H1 (cell line): ENCODE measurements around the gene POLE2. TPM values are rescaled to one million over a fixed set of nuclear protein-coding genes. Genes with fewer than 3 reads are reported as not detected.

Experiments used
- CTCF ChIA-PET: fragments of 300-600 bp; sonication (Branson Sonifier 250); formaldehyde crosslinking; loops from one replicate; lab custom pipeline; 2021; ENCODE audit not compliant: partially characterized antibody; lab: Charles Lee
- POLR2A ChIA-PET: fragments of 300-600 bp; sonication (Branson Sonifier 250); formaldehyde crosslinking; loops from one replicate; lab custom pipeline; 2021; ENCODE audit warnings: inconsistent platforms; ENCODE audit not compliant: partially characterized antibody; lab: Charles Lee
- DNase-seq, 2 experiments: peaks; one replicate each; pipeline versions ENCODE4 v3.0.0 to v3.0.0-alpha.2; 2010 to 2022; ENCODE audit warnings: low spot score in 2 of 2, low read depth in 1 of 2, mixed read lengths in 1 of 2
- FAIRE-seq: peaks from 2 replicates; lab custom pipeline; 2011; peaks lifted over from hg19 to GRCh38; lab: Jason Lieb, UNC
- H2AFZ ChIP-seq: 2 replicates; pipeline ENCODE4 v1.8.1; 2012; ENCODE audit warnings: low read length, inconsistent platforms
- H2AK5ac ChIP-seq: 2 replicates; pipeline ENCODE4 v1.6.1; 2013; ENCODE audit warnings: low read depth, low read length
- H2BK120ac ChIP-seq: replicated peaks from 2 replicates; pipeline ENCODE3; 2013; ENCODE audit warnings: low read depth, low read length, inconsistent platforms
- H2BK12ac ChIP-seq: 2 replicates; pipeline ENCODE4 v1.6.1; 2013; ENCODE audit warnings: low read depth, low read length
- H2BK15ac ChIP-seq: 2 replicates; pipeline ENCODE4 v1.6.1; 2013; ENCODE audit warnings: low read length
- H2BK20ac ChIP-seq: 2 replicates; pipeline ENCODE4 v1.6.1; 2013; ENCODE audit warnings: low read length
- H2BK5ac ChIP-seq: 2 replicates; pipeline ENCODE4 v1.6.1; 2013; ENCODE audit warnings: low read depth, low read length
- H3K14ac ChIP-seq: 2 replicates; pipeline ENCODE4 v1.6.1; 2013; ENCODE audit warnings: inconsistent platforms; ENCODE audit not compliant: insufficient read length
- H3K18ac ChIP-seq: 2 replicates; pipeline ENCODE4 v1.6.1; 2013; ENCODE audit warnings: low read length; ENCODE audit errors: extremely low read depth
- H3K23ac ChIP-seq: 2 replicates; pipeline ENCODE4 v1.6.1; 2013; ENCODE audit warnings: inconsistent platforms; ENCODE audit not compliant: insufficient read length
- H3K23me2 ChIP-seq: 2 replicates; pipeline ENCODE4 v1.6.1; 2013; ENCODE audit warnings: low read depth, low read length
- H3K27ac ChIP-seq: 2 replicates; pipeline ENCODE4 v1.6.1; 2011; ENCODE audit warnings: low read depth, low read length, inconsistent platforms
- H3K27me3 ChIP-seq, 4 experiments: replicated peaks in 1 of 4; 1 replicate in 1 of 4; 2 replicates in 3 of 4; pipeline versions ENCODE4 v1.6.1 to v1.8.1; 2011 to 2013; ENCODE audit warnings: low read length in 3 of 4, mild to moderate bottlenecking in 3 of 4, inconsistent platforms in 2 of 4, mixed read lengths in 2 of 4, moderate library complexity in 1 of 4; ENCODE audit not compliant: control insufficient read depth in 3 of 4, insufficient read depth in 3 of 4; ENCODE audit errors: extremely low read depth in 1 of 4
- H3K36me3 ChIP-seq, 4 experiments: 2 replicates each; pipeline versions ENCODE4 v1.6.1 to v1.8.1; 2011 to 2013; ENCODE audit warnings: mild to moderate bottlenecking in 4 of 4, low read length in 3 of 4, moderate library complexity in 2 of 4, control low read depth in 1 of 4, inconsistent platforms in 1 of 4; ENCODE audit not compliant: insufficient read depth in 4 of 4, control insufficient read depth in 2 of 4
- H3K4ac ChIP-seq: replicated peaks from 2 replicates; pipeline ENCODE3; 2013; ENCODE audit warnings: low read length, low read depth, mixed read lengths, inconsistent platforms; ENCODE audit not compliant: insufficient read length
- H3K4me1 ChIP-seq, 4 experiments: replicated peaks in 1 of 4; 1 replicate in 1 of 4; 2 replicates in 3 of 4; pipeline versions ENCODE4 v1.6.1 to v1.8.1; 2011 to 2013; ENCODE audit warnings: low read length in 3 of 4, inconsistent platforms in 2 of 4, mixed read lengths in 1 of 4; ENCODE audit not compliant: insufficient read depth in 4 of 4, control insufficient read depth in 3 of 4
- H3K4me2 ChIP-seq, 2 experiments: 2 replicates each; pipeline versions ENCODE4 v1.6.1 to v1.8.1; 2011 to 2013; ENCODE audit warnings: low read depth in 2 of 2, low read length in 2 of 2, control low read depth in 1 of 2, inconsistent platforms in 1 of 2, mild to moderate bottlenecking in 1 of 2; ENCODE audit not compliant: insufficient read depth in 1 of 2
- H3K4me3 ChIP-seq, 4 experiments: fragments of 200-600, 300-600 bp in 1 of 4; sonication (generic), shearing (Covaris generic), sonication (Bioruptor Twin) in 1 of 4; 2 replicates each; pipeline versions ENCODE4 v1.5.1 to v1.8.1; 2011 to 2016; ENCODE audit warnings: low read length in 4 of 4, low read depth in 3 of 4, control low read depth in 2 of 4, inconsistent platforms in 2 of 4, mild to moderate bottlenecking in 2 of 4, mixed read lengths in 1 of 4, moderate library complexity in 1 of 4; ENCODE audit not compliant: insufficient read depth in 2 of 4; ENCODE audit errors: extremely low read depth in 1 of 4
- H3K56ac ChIP-seq: replicated peaks from 2 replicates; pipeline ENCODE3; 2013; ENCODE audit warnings: low read depth, mild to moderate bottlenecking, mixed read lengths, low read length, inconsistent platforms; ENCODE audit not compliant: insufficient read length
- H3K79me1 ChIP-seq: 2 replicates; pipeline ENCODE4 v1.6.1; 2013; ENCODE audit warnings: low read depth, low read length, control low read depth
- H3K79me2 ChIP-seq, 2 experiments: 2 replicates each; pipeline versions ENCODE4 v1.6.1 to v1.8.1; 2012 to 2013; ENCODE audit warnings: low read length in 2 of 2, mild to moderate bottlenecking in 2 of 2, inconsistent platforms in 1 of 2; ENCODE audit not compliant: insufficient read depth in 2 of 2, control insufficient read depth in 1 of 2
- H3K9ac ChIP-seq, 4 experiments: replicated peaks in 1 of 4; 1 replicate in 1 of 4; 2 replicates in 3 of 4; pipeline versions ENCODE4 v1.6.1 to v1.8.1; 2011 to 2013; ENCODE audit warnings: low read depth in 3 of 4, low read length in 3 of 4, control low read depth in 2 of 4, mild to moderate bottlenecking in 2 of 4, moderate library complexity in 2 of 4, inconsistent platforms in 1 of 4; ENCODE audit errors: extremely low read depth in 1 of 4
- H3K9me3 ChIP-seq, 2 experiments: 2 replicates each; pipeline versions ENCODE4 v1.6.1 to v1.8.1; 2012 to 2013; ENCODE audit warnings: mild to moderate bottlenecking in 2 of 2, moderate library complexity in 2 of 2, control low read depth in 1 of 2, inconsistent platforms in 1 of 2, low read depth in 1 of 2, low read length in 1 of 2, mixed read lengths in 1 of 2; ENCODE audit not compliant: insufficient read depth in 2 of 2
- H4K20me1 ChIP-seq, 2 experiments: replicated peaks in 1 of 2; 2 replicates each; pipeline versions ENCODE3 to v1.8.1; 2011 to 2013; ENCODE audit warnings: inconsistent platforms in 2 of 2, low read length in 2 of 2, mild to moderate bottlenecking in 1 of 2; ENCODE audit not compliant: insufficient read depth in 2 of 2, control insufficient read depth in 1 of 2
- H4K5ac ChIP-seq: 2 replicates; pipeline ENCODE4 v1.6.1; 2013; ENCODE audit warnings: low read length, low read depth, mixed read lengths, inconsistent platforms; ENCODE audit not compliant: insufficient read length
- H4K8ac ChIP-seq: 2 replicates; pipeline ENCODE4 v1.8.0; 2013; ENCODE audit warnings: mild to moderate bottlenecking, moderate library complexity, low read length, inconsistent platforms; ENCODE audit not compliant: insufficient read depth; ENCODE audit errors: extremely low read depth
- H4K91ac ChIP-seq: replicated peaks from 2 replicates; pipeline ENCODE3; 2013; ENCODE audit warnings: low read length, mixed read lengths, inconsistent platforms; ENCODE audit not compliant: insufficient read length
- CTCF ChIP-seq, 3 experiments: IDR thresholded peaks; 1 replicate in 2 of 3; 2 replicates in 1 of 3; pipeline versions ENCODE4 v1.5.1 to v1.6.1; 2011; ENCODE audit warnings: low read length in 3 of 3, mild to moderate bottlenecking in 3 of 3, inconsistent platforms in 2 of 3, low read depth in 1 of 3, moderate library complexity in 1 of 3; ENCODE audit not compliant: insufficient read depth in 1 of 3; ENCODE audit errors: control extremely low read depth in 1 of 3
- NANOG ChIP-seq: IDR thresholded peaks from 2 replicates; pipeline ENCODE4 v1.6.1; 2011; ENCODE audit warnings: low read length, low read depth, mild to moderate bottlenecking, inconsistent platforms; ENCODE audit not compliant: insufficient read depth, poor library complexity, severe bottlenecking
- WGBS, 2 experiments: shearing (Covaris generic) in 1 of 2; methylation state at CpG; one replicate each; pipeline versions ENCODE4 v1.1.6 to v1.1.7; 2013 to 2015; ENCODE audit warnings: low lambda C conversion rate in 2 of 2, mixed read lengths in 2 of 2, inconsistent platforms in 1 of 2, low coverage in 1 of 2, missing lambda C conversion rate in 1 of 2; ENCODE audit not compliant: insufficient replicate concordance in 2 of 2, insufficient coverage in 1 of 2, insufficient read length in 1 of 2; ENCODE audit errors: extremely low coverage in 1 of 2, missing lambda C conversion rate in 1 of 2; 5-methylcytosine and 5-hydroxymethylcytosine counted together
- polyA plus RNA-seq, 7 experiments: library from polyadenylated mRNA; depleted of rRNA in 3 of 7; stranded (reverse) in 5 of 7; unstranded in 2 of 7; fragments of >200 nt in 5 of 7; fragments of 200-250 nt in 2 of 7; gene quantifications; 1 replicate in 5 of 7; 2 replicates in 1 of 7; 4 replicates in 1 of 7; pipeline versions ENCODE4 v1.2.1 to v1.2.3, GENCODE V29; 2011 to 2013; ENCODE audit warnings: missing spikeins in 2 of 7, mixed read lengths in 2 of 7
- total RNA-seq: library from RNA; stranded (reverse); fragmentation: NEBNext Ultra II Directional; extraction: Animal tissue kit (Norgen Biotek cat#: 25700); gene quantifications from 2 replicates; pipeline ENCODE4 v1.2.1, GENCODE V29; 2021

The POLE2 gene
- total and polyA plus RNA-seq, 2 of the 8 experiments (the other 6 are each of a cell fraction or from before 2014, with no cell fraction given): 31.2 to 41.7 TPM

- Histone ChIP-seq H4K20me1 (peaks cover 0 to 4% of the 10 kb centered on the region in 2 experiments), H3K79me2 (no peaks in the 10 kb centered on the region), H3K4ac (no peak overlapping the region), H2AFZ (no peak overlapping the region), H2BK20ac (no peak overlapping the region), H3K56ac (no peak overlapping the region), H3K23me2 (no peaks in the 10 kb centered on the region), H3K4me2 (no peak overlapping the region), H3K9ac (no peak overlapping the region), H2AK5ac (no peak overlapping the region), H2BK5ac (no peak overlapping the region), H3K14ac (no peak overlapping the region), H3K27ac (no peak overlapping the region), H3K36me3 (peaks cover 0 to 53% (median 25%) of the 10 kb centered on the region in 4 experiments; a peak in 7 of 8 replicates), H3K4me3 (no peak overlapping the region), H3K18ac (no peak overlapping the region), H2BK15ac (no peak overlapping the region), H3K4me1 (no peaks in the 10 kb centered on the region), H4K91ac (no peak overlapping the region), H2BK120ac (no peak overlapping the region), H2BK12ac (no peak overlapping the region), H3K23ac (no peak overlapping the region), H3K79me1 (no peaks in the 10 kb centered on the region), H3K9me3 (no peaks in the 10 kb centered on the region), H3K27me3 (no peaks in the 10 kb centered on the region), H4K8ac (no peak overlapping the region), H4K5ac (no peak overlapping the region)
- TF ChIP-seq CTCF (IDR thresholded peaks at IDR 0.05; ENCODE audit: control extremely low read depth in 1 of 3, insufficient read depth in 1 of 3, low read depth in 1 of 3, low read length in 3 of 3) (peak in 2 of 3 experiments; percentile 35 to 36; a peak in 2 of 4 replicates), NANOG (no peak)
- 90% methylated on average over 4 of the region's 4 CpGs; no CpG with 5 or more reads in 1 of the 2 experiments for WGBS, 2 experiments
- ChIA-PET POLR2A (interaction anchor here (0.9 to 1.8 kb wide), 4 partner anchors 10 to 90 kb away, joined by 3 to 11 read pairs (median 4); partner anchors contain the start of genes KLHDC2 and POLE2), CTCF (interaction anchor here (0.9 to 1.6 kb wide), 4 partner anchors 9 to 41 kb away, joined by 3 to 4 read pairs (median 3); no protein-coding TSS in a partner anchor)
- FAIRE-seq (no peak), DNase-seq (no peak)
Observed at GRCh38 chr14:49677643-49678042, 10.4 kb downstream of the POLE2 start.
